Sigmoid colon (tissue), 7 donors: ENCODE data around the gene NCR2. TPM values are rescaled to one million over a fixed set of nuclear protein-coding genes. Genes with fewer than 3 reads are reported as not detected.

Experiments
- DNase-seq: peaks from one replicate; pipeline ENCODE4 v3.0.0-alpha.2; 2019
- H3K27ac ChIP-seq, 4 donors: fragments of 200-600 bp; sonication (generic); one replicate each; pipeline ENCODE4 v1.5.1; 2016 to 2019; ENCODE audit warnings: mild to moderate bottlenecking in 1 of 4
- H3K27me3 ChIP-seq, 3 donors: fragments of 200-600 bp; sonication (generic); one replicate each; pipeline ENCODE4 v1.5.1; 2019; ENCODE audit warnings: mild to moderate bottlenecking in 1 of 3
- H3K36me3 ChIP-seq, 4 donors: fragments of 200-600 bp; sonication (generic); one replicate each; pipeline ENCODE4 v1.5.1; 2016 to 2019
- H3K4me1 ChIP-seq, 4 donors: fragments of 200-600 bp; sonication (generic); one replicate each; pipeline ENCODE4 v1.5.1; 2017 to 2019
- H3K4me3 ChIP-seq, 4 donors: fragments of 200-600 bp; sonication (generic); one replicate each; pipeline ENCODE4 v1.5.1; 2017 to 2019; ENCODE audit warnings: mild to moderate bottlenecking in 2 of 4, moderate library complexity in 1 of 4
- H3K9me3 ChIP-seq, 4 donors: fragments of 200-600 bp in 3 of 4; sonication (generic) in 3 of 4; one replicate each; pipeline versions ENCODE4 v1.5.1 to v1.6.1; 2013 to 2019
- CTCF ChIP-seq, 4 experiments: fragments of 450-650 bp in 3 of 4; fragments of 200-600 bp in 1 of 4; IDR thresholded peaks; one replicate each; pipeline ENCODE4 v1.5.1; 2016 to 2019; ENCODE audit warnings: antibody characterized with exemption in 4 of 4, mild to moderate bottlenecking in 3 of 4, moderate library complexity in 2 of 4
- EP300 ChIP-seq, 4 donors: sonication (generic); formaldehyde crosslinking; IDR thresholded peaks; one replicate each; pipeline ENCODE4 v1.6.1; 2017; ENCODE audit warnings: antibody characterized with exemption in 4 of 4
- POLR2A ChIP-seq, 2 donors: fragments of 450-650 bp; IDR thresholded peaks; one replicate each; pipeline ENCODE4 v1.6.1; 2016; ENCODE audit warnings: antibody characterized with exemption in 2 of 2, mild to moderate bottlenecking in 2 of 2, moderate library complexity in 2 of 2
- POLR2AphosphoS5 ChIP-seq, 4 donors: sonication (generic); formaldehyde crosslinking; IDR thresholded peaks; one replicate each; pipeline ENCODE4 v1.6.1; 2017; ENCODE audit warnings: antibody characterized with exemption in 4 of 4
- WGBS, 2 donors: extraction: QIAGEN DNeasy Blood & Tissue Kit; methylation state at CpG; one replicate each; pipeline ENCODE4 v1.1.7; 2013; 5-methylcytosine and 5-hydroxymethylcytosine counted together
- intact Hi-C: fragments of 100-400 bp; cut with DNase I; formaldehyde crosslinking; loops from one replicate; pipeline ENCODE4 v1.15.1; 2023
- polyA plus RNA-seq, 3 donors: library from polyadenylated mRNA; stranded (reverse); fragments of 200-250 nt; gene quantifications; one replicate each; pipeline ENCODE4 v1.2.3, GENCODE V29; 2013
- total RNA-seq, 4 donors: library from RNA; depleted of rRNA; stranded (reverse); fragments of >200 nt; gene quantifications; one replicate each; pipeline ENCODE4 v1.1.0, GENCODE V29; 2016
- donor health status: healthy with polysubstance abuse.
- donor health status: Bipolar disorder and iron deficiency.
- donor health status: healthy.

The NCR2 gene
- total and polyA plus RNA-seq, 7 donors: 0.20 TPM; not detected in 6

- intact Hi-C loops: loop anchor here (5.0 kb wide), 1 partner anchor 84 kb away; no protein-coding TSS in a partner anchor
- DNase-seq: no peak
- 2 to 3% methylated on average over 81 of the region's 81 CpGs for WGBS, 2 donors
- Histone ChIP-seq H3K4me3 (peak overlapping the region in 1 of 4 donors; percentile 13), H3K36me3 (no peaks in the 10 kb centered on the region), H3K4me1 (peaks cover 0 to 41% (median 38%) of the 10 kb centered on the region in 4 donors), H3K9me3 (no peaks in the 10 kb centered on the region), H3K27ac (no peak overlapping the region), H3K27me3 (peaks cover 25 to 64% (median 55%) of the 10 kb centered on the region in 3 donors)
- no peak for TF ChIP-seq POLR2AphosphoS5 (IDR thresholded peaks at IDR 0.05)
- no peak for TF ChIP-seq POLR2A (IDR thresholded peaks at IDR 0.05)
- no peak for TF ChIP-seq CTCF (IDR thresholded peaks at IDR 0.05)
- TF ChIP-seq EP300 (IDR thresholded peaks at IDR 0.05): no peak
Observed at GRCh38 chr6:41372832-41373626, 37.6 kb downstream of the NCR2 start.

- Histone ChIP-seq H3K4me3 (no peak overlapping the region), H3K27me3 (peaks cover 25 to 65% (median 55%) of the 10 kb centered on the region in 3 donors), H3K36me3 (no peaks in the 10 kb centered on the region), H3K4me1 (peaks cover 0 to 41% (median 38%) of the 10 kb centered on the region in 4 donors), H3K9me3 (no peaks in the 10 kb centered on the region), H3K27ac (no peak overlapping the region)
- intact Hi-C loops: loop anchor here (5.0 kb wide), 1 partner anchor 84 kb away; no protein-coding TSS in a partner anchor
- DNase-seq: no peak
- WGBS, 2 donors: 5 to 8% methylated on average over 22 of the region's 22 CpGs
- TF ChIP-seq POLR2A (IDR thresholded peaks at IDR 0.05): no peak
- no peak for TF ChIP-seq CTCF (IDR thresholded peaks at IDR 0.05)
- TF ChIP-seq POLR2AphosphoS5 (IDR thresholded peaks at IDR 0.05): no peak
- TF ChIP-seq EP300 (IDR thresholded peaks at IDR 0.05): no peak
Observed at GRCh38 chr6:41373627-41373918, 38.2 kb downstream of the NCR2 start.

GRCh38 chr6:41373919-41374617 lies 38.7 kb downstream of the NCR2 start:
- TF ChIP-seq EP300 (IDR thresholded peaks at IDR 0.05) (no peak), CTCF (IDR thresholded peaks at IDR 0.05) (no peak), POLR2A (IDR thresholded peaks at IDR 0.05) (no peak), POLR2AphosphoS5 (IDR thresholded peaks at IDR 0.05) (no peak)
- peaks cover 0 to 39% (median 36%) of the 10 kb centered on the region in 4 donors for H3K4me1 ChIP-seq
- DNase-seq: no peak
- no peak overlapping the region for H3K4me3 ChIP-seq
- peaks cover 25 to 65% (median 54%) of the 10 kb centered on the region in 3 donors for H3K27me3 ChIP-seq
- H3K27ac ChIP-seq: no peak overlapping the region
- WGBS, 2 donors: 6 to 8% methylated on average over 65 of the region's 65 CpGs
- no peaks in the 10 kb centered on the region for H3K36me3 ChIP-seq
- no peaks in the 10 kb centered on the region for H3K9me3 ChIP-seq
- intact Hi-C loops: loop anchor here (5.0 kb wide), 1 partner anchor 83 kb away; no protein-coding TSS in a partner anchor

- Histone ChIP-seq H3K36me3 (no peaks in the 10 kb centered on the region), H3K27ac (no peak overlapping the region), H3K9me3 (no peaks in the 10 kb centered on the region), H3K27me3 (peaks cover 25 to 63% (median 46%) of the 10 kb centered on the region in 3 donors), H3K4me1 (peaks cover 0 to 35% (median 33%) of the 10 kb centered on the region in 4 donors), H3K4me3 (no peak overlapping the region)
- intact Hi-C loops: loop anchor here (5.0 kb wide), 1 partner anchor 82 kb away; no protein-coding TSS in a partner anchor
- TF ChIP-seq EP300 (IDR thresholded peaks at IDR 0.05): no peak
- no peak for TF ChIP-seq POLR2A (IDR thresholded peaks at IDR 0.05)
- no peak for TF ChIP-seq POLR2AphosphoS5 (IDR thresholded peaks at IDR 0.05)
- DNase-seq: no peak
- 7 to 8% methylated on average over 46 of the region's 46 CpGs for WGBS, 2 donors
Observed at GRCh38 chr6:41374618-41375590, 39.5 kb downstream of the NCR2 start.
